ENCODE measurements around the gene OSBPL2.
A peak's percentile ranks its signal among the peaks of the same experiment; 100 is the strongest.

DNA sequence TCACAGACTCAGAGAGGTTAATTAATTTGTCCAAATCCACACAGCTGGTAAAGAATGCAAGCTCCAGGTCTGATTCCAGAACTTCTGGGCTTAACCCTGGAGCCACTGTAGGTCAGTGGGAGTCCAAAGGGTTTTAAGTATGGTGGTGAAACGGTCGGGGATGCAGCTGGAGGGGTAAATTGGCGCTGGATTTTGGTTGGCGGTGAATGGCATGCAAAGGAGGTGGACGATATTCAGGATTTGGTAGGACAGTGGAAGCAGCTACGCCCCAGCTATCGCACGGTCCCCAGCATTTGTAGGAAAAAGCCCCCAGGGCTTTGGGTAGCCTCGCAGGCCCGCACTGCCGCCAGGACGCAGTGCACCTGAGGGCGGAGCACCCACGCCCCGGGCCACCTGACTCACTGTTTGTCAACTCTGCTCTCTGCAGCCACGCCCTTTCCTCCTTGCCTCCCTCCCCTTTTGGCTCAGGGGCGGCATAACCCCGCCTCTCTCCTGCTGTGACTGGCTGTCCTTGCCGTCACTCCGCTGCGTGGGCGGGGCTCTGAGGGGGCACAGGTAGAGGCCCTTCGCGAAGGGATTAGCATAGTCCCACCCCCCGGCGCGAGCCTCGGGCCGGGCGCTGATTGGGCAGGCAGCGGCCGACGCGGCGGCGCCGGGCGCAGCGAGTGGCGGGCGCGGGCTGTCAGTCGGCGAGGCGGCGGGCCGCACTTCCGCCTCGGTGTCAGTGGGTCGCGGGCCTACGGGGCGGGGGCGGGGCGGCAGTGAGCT, at the start of gene OSBPL2:
- TF ChIP-seq GABPA (tag; conservative IDR thresholded peaks at IDR 0.05; ENCODE audit: low read depth): peak; percentile 94
- TF ChIP-seq ZNF778 (CRISPR knock-in tag; IDR thresholded peaks at IDR 0.05): no peak

Measured in K562 (cell line).